ENCODE data around the gene BMF. TPM values are rescaled to one million over a fixed set of nuclear protein-coding genes. Genes with fewer than 3 reads are reported as not detected.

Gene BMF
- total RNA-seq, 4 donors from 2014 or later: 31.9 to 49.3 (median 37.2) TPM

DNA sequence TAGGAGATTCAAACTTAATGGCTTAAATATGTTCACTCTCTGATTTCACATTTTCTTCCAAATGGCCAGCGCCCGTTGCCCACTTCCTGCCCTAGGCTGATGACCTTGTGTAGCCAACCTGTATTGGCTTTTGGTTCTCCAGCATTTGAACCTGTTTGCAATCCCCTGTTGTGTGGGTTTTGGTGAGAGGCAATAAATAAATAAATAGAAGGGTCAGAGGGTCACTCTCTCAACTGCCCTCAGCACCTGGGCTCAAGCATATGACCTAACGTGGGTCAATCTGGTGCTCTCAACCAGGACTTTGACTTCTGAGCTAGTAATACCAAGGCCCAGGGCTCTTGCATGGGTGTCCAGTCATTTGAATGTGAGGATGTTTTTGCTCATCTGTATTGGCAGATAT, 67.9 kb downstream of the BMF start:
- Histone ChIP-seq H3K4me1 (peaks cover 20 to 31% of the 10 kb centered on the region in 2 donors), H3K4me3 (replicated peaks in 1 of 3) (no peak overlapping the region), H3K9me3 (no peaks in the 10 kb centered on the region), H3K36me3 (peaks cover 11 to 13% of the 10 kb centered on the region in 2 donors), H3K27ac (no peak overlapping the region), H3K27me3 (no peaks in the 10 kb centered on the region)
- WGBS, 2 donors: 79 to 82% methylated on average over 3 of the region's 3 CpGs
- intact Hi-C loops (cut with DNase I): no loop called here
- no peak for DNase-seq
- no peak for TF ChIP-seq POLR2A (IDR thresholded peaks at IDR 0.05)
- TF ChIP-seq, protein P1, sequence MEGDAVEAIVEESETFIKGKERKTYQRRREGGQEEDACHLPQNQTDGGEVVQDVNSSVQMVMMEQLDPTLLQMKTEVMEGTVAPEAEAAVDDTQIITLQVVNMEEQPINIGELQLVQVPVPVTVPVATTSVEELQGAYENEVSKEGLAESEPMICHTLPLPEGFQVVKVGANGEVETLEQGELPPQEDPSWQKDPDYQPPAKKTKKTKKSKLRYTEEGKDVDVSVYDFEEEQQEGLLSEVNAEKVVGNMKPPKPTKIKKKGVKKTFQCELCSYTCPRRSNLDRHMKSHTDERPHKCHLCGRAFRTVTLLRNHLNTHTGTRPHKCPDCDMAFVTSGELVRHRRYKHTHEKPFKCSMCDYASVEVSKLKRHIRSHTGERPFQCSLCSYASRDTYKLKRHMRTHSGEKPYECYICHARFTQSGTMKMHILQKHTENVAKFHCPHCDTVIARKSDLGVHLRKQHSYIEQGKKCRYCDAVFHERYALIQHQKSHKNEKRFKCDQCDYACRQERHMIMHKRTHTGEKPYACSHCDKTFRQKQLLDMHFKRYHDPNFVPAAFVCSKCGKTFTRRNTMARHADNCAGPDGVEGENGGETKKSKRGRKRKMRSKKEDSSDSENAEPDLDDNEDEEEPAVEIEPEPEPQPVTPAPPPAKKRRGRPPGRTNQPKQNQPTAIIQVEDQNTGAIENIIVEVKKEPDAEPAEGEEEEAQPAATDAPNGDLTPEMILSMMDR (IDR thresholded peaks at IDR 0.05): no peak

- H3K4me1 ChIP-seq: peaks cover 15 to 26% of the 10 kb centered on the region in 2 donors
These were observed 68.4 kb downstream of the BMF start for GRCh38 chr15:40040293-40040635.

GRCh38 chr15:40038638-40039543, 69.8 kb downstream of the BMF start, which contains the start of gene SRP14:
Gene SRP14, minus strand, starts transcription at chr15:40039181. Its CDS starts 65 bp downstream, at chr15:40039116.
- DNase-seq: peak; percentile 97
- intact Hi-C loops (cut with DNase I): no loop called here
- peak within 1 kb of the TSS; percentile 50 to 73 (median 64) for H3K4me3 ChIP-seq (replicated peaks in 1 of 3)
- H3K4me1 ChIP-seq: peaks cover 14% of the 10 kb centered on the region in 2 donors
- 1% methylated on average over 34 to 44 of the region's 59 CpGs for WGBS, 2 donors
- TF ChIP-seq POLR2A (IDR thresholded peaks at IDR 0.05): peak in 1 of 2 donors; percentile 90
- TF ChIP-seq, protein P1 (IDR thresholded peaks at IDR 0.05): peak in 4 of 6 experiments; percentile 12 to 41 (median 22)
- H3K36me3 ChIP-seq: peaks cover 27 to 28% of the 10 kb centered on the region in 2 donors
- peak within 1 kb of the TSS; percentile 85 to 98 (median 90) for H3K27ac ChIP-seq
- no peaks in the 10 kb centered on the region for H3K27me3 ChIP-seq
- H3K9me3 ChIP-seq: no peaks in the 10 kb centered on the region

More at GRCh38 chr15:40040293-40040635, 68.4 kb downstream of the BMF start:
- no peak for DNase-seq
- Histone ChIP-seq H3K9me3 (no peaks in the 10 kb centered on the region), H3K27me3 (no peaks in the 10 kb centered on the region), H3K4me3 (replicated peaks in 1 of 3) (no peak overlapping the region), H3K27ac (peak overlapping the region in 1 of 3 donors; percentile 98), H3K36me3 (peaks cover 15 to 16% of the 10 kb centered on the region in 2 donors)
- 71 to 74% methylated on average over 6 of the region's 6 CpGs for WGBS, 2 donors
- intact Hi-C loops (cut with DNase I): no loop called here
- TF ChIP-seq POLR2A (IDR thresholded peaks at IDR 0.05): no peak
- TF ChIP-seq, protein P1 (IDR thresholded peaks at IDR 0.05): no peak

DNA sequence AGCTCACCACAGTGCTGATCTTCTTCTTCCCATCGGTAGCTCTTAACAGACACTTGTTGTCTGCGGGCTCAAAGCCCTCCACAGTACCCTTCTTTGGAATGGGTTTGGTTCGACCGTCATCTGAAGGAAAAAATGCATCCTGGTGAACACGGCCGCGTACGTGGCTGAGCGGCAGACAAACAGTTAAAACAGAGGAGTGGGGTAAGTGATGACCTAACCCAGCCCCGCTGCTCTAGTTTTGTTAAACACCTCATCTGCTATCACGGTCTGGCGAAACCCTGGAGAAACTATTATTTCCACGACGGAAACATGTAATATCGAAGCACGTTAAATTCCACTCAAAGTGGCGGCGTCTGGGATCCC, 70.4 kb downstream of the BMF start:
- Histone ChIP-seq H3K27me3 (no peaks in the 10 kb centered on the region), H3K4me1 (peaks cover 14% of the 10 kb centered on the region in 2 donors), H3K4me3 (replicated peaks in 1 of 3) (peak overlapping the region; percentile 50 to 73 (median 64)), H3K9me3 (no peaks in the 10 kb centered on the region), H3K27ac (peak overlapping the region; percentile 85 to 98 (median 90)), H3K36me3 (peaks cover 31 to 35% of the 10 kb centered on the region in 2 donors)
- WGBS, 2 donors: 1 to 2% methylated on average over 18 of the region's 18 CpGs
- intact Hi-C loops (cut with DNase I): no loop called here
- DNase-seq: no peak
- TF ChIP-seq, protein P1 (IDR thresholded peaks at IDR 0.05): no peak
- TF ChIP-seq POLR2A (IDR thresholded peaks at IDR 0.05): no peak

Other genes with a start within 250 kb of the BMF start
- gene GPR176, start 188.6 kb downstream of the BMF start, total RNA-seq: 10 to 100 TPM in 1 of 4 donors, 1 to 10 TPM in 3; 4.3 to 15.0 (median 7.9) TPM
- gene EIF2AK4, start 174.8 kb downstream of the BMF start, total RNA-seq: 10 to 100 TPM; 50.9 to 71.2 (median 62.2) TPM
- gene SRP14, start 69.7 kb downstream of the BMF start, total RNA-seq: 100 to 1,000 TPM; 327 to 576 (median 408) TPM
- gene BUB1B, start 52.2 kb upstream of the BMF start, total RNA-seq: 1 to 10 TPM in 2 of 4 donors, under 1 TPM in 2; 0.20 to 3.7 (median 1.4) TPM
- gene PAK6, start 130.2 kb upstream of the BMF start, total RNA-seq: 10 to 100 TPM; 33.9 to 63.4 (median 43.9) TPM
- gene ANKRD63, start 174.2 kb upstream of the BMF start, total RNA-seq: 1 to 10 TPM in 1 of 4 donors, not detected in 3; 2.1 TPM
- 1 to 10 TPM; 1.7 to 7.2 (median 4.1) TPM for gene PLCB2, start 199.1 kb upstream of the BMF start, total RNA-seq
- 10 to 100 TPM; 47.5 to 86.9 (median 63.8) TPM for gene INAFM2, start 214.8 kb upstream of the BMF start, total RNA-seq
- 100 to 1,000 TPM in 2 of 4 donors, 10 to 100 TPM in 2; 54.2 to 126 (median 97.5) TPM for gene CCDC9B, start 232.1 kb upstream of the BMF start, total RNA-seq
- not detected for gene PHGR1, start 242.2 kb upstream of the BMF start, total RNA-seq
- gene DISP2, start 249.3 kb upstream of the BMF start, total RNA-seq: 1 to 10 TPM in 3 of 4 donors, under 1 TPM in 1; 0.81 to 5.9 (median 3.6) TPM

Measured in thyroid gland (tissue), 4 donors.